ENCODE measurements around the gene FUS. TPM values are rescaled to one million over a fixed set of nuclear protein-coding genes. Genes with fewer than 3 reads are reported as not detected.

FUS gene
- total and polyA plus RNA-seq, 7 experiments from 2014 or later = 177 to 956 (median 614) TPM

GRCh38 chr16:31187808-31188189 lies 7.9 kb downstream of the FUS start:
- peaks cover 0 to 10% (median 0%) of the 10 kb centered on the region in 11 donors for H3K9me3 Mint-ChIP-seq
- peak overlapping the region in 7 of 9 donors; percentile 9 to 84 (median 72) for H3K27ac Mint-ChIP-seq
- peaks cover 68 to 94% (median 90%) of the 10 kb centered on the region in 7 donors for H3K4me1 Mint-ChIP-seq
- peak overlapping the region in 1 of 10 donors; percentile 23 for H3K4me3 Mint-ChIP-seq
- intact Hi-C loops (cut with micrococcal nuclease) = loop anchor here in 1 of 2 donors (10.0 kb wide), 1 partner anchor 527 kb away; a partner anchor contains a TSS
- ATAC-seq = no peak
- ChIA-PET POLR2A (interaction anchor here (0.7 to 3.3 kb wide), 6 partner anchors 9 to 114 kb away, joined by 3 to 19 read pairs (median 4); partner anchors contain the start of genes ZNF646 and ZNF668), CTCF (no interaction called here)
- H3K27me3 Mint-ChIP-seq = no peaks in the 10 kb centered on the region
- Histone ChIP-seq H3K36me3 (ENCODE audit: control insufficient read depth in 2 of 3, insufficient read depth in 3 of 3, low read length in 3 of 3) (peaks cover 78 to 99% (median 82%) of the 10 kb centered on the region in 3 experiments), H3K27me3 (ENCODE audit: control insufficient read depth in 2 of 2, insufficient read depth in 2 of 2, low read length in 2 of 2) (no peaks in the 10 kb centered on the region), H3K4me1 (ENCODE audit: control insufficient read depth in 2 of 2, insufficient read depth in 2 of 2, low read length in 2 of 2) (peaks cover 40 to 57% of the 10 kb centered on the region in 2 donors), H3K27ac (ENCODE audit: low read depth, low read length) (no peak overlapping the region), H3K4me3 (ENCODE audit: low read length) (no peak overlapping the region), H3K9me3 (ENCODE audit: control insufficient read depth in 2 of 3, low read length in 3 of 3) (no peaks in the 10 kb centered on the region)
- DNase-seq = no peak
- peaks cover 40 to 86% (median 82%) of the 10 kb centered on the region in 5 donors for H3K36me3 Mint-ChIP-seq

DNA sequence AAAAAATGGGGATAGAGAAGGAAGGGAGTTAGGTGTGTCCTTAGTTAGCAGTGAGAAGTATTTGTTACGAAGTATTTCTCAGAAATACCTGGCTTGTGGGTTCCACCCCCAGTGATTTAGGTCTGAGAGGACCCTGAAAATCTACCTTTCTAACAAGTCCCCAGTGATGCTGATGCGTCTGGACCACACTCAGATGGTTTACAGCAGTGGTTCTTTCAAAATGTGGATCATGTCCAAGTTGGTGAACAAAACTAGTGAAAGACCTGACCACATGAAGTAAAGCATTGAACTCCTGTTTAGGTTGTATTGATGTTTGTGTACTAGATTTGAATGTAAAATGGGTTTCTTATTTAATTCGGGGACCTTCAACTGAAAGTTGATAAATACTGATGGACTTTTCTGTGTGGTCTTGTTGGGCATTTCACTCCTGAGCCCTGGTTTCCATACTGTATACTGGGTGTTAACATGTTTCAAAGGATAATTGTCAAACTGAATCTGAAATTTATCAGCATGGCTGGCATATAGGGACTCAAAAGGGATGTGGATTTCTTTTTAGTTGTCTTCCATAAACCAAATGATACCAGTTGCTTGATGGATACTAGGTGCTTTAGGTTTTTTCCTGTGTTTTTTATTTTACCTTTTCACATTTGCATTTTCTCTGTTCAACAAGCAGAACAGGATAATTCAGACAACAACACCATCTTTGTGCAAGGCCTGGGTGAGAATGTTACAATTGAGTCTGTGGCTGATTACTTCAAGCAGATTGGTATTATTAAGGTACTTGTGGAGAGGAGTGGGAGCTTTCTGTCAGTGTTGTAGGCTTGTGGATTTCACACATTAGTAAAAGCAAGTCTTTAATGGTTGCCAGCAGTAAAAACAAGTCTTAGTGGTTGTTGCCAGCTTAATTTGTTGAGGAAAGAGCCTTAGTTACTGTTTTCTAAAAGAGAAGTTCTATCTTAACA lies 8.8 kb downstream of the FUS start:
- Histone ChIP-seq H3K4me3 (ENCODE audit: low read length) (no peak overlapping the region), H3K9me3 (ENCODE audit: control insufficient read depth in 2 of 3, low read length in 3 of 3) (no peaks in the 10 kb centered on the region), H3K27ac (ENCODE audit: low read depth, low read length) (no peak overlapping the region), H3K27me3 (ENCODE audit: control insufficient read depth in 2 of 2, insufficient read depth in 2 of 2, low read length in 2 of 2) (no peaks in the 10 kb centered on the region), H3K36me3 (ENCODE audit: control insufficient read depth in 2 of 3, insufficient read depth in 3 of 3, low read length in 3 of 3) (peaks cover 77 to 99% (median 82%) of the 10 kb centered on the region in 3 experiments), H3K4me1 (ENCODE audit: control insufficient read depth in 2 of 2, insufficient read depth in 2 of 2, low read length in 2 of 2) (peaks cover 31 to 48% of the 10 kb centered on the region in 2 donors)
- Mint-ChIP-seq H3K4me3 (peak overlapping the region in 5 of 10 donors; percentile 14 to 57 (median 35)), H3K9me3 (peaks cover 0 to 8% (median 0%) of the 10 kb centered on the region in 11 donors), H3K27ac (peak overlapping the region; percentile 23 to 89 (median 72)), H3K27me3 (no peaks in the 10 kb centered on the region), H3K4me1 (peaks cover 63 to 91% (median 86%) of the 10 kb centered on the region in 7 donors), H3K36me3 (peaks cover 42 to 84% (median 79%) of the 10 kb centered on the region in 5 donors)
- ChIA-PET POLR2A (interaction anchor here (0.8 to 3.3 kb wide), 8 partner anchors 8 to 115 kb away, joined by 3 to 26 read pairs (median 8); partner anchors contain the start of genes FUS, PYCARD, ZNF646 and ZNF668), CTCF (interaction anchor here (1.3 kb wide), 1 partner anchor 11 kb away, joined by 3 read pairs; no protein-coding TSS in a partner anchor)
- DNase-seq (no peak), ATAC-seq (peak; percentile 15)
- intact Hi-C loops (cut with micrococcal nuclease) = loop anchor here in 1 of 2 donors (10.0 kb wide), 1 partner anchor 526 kb away; a partner anchor contains a TSS

GRCh38 chr16:31189412-31189778 lies 9.5 kb downstream of the FUS start:
- H3K27me3 Mint-ChIP-seq = no peaks in the 10 kb centered on the region
- Histone ChIP-seq H3K27me3 (ENCODE audit: control insufficient read depth in 2 of 2, insufficient read depth in 2 of 2, low read length in 2 of 2) (no peaks in the 10 kb centered on the region), H3K9me3 (ENCODE audit: control insufficient read depth in 2 of 3, low read length in 3 of 3) (no peaks in the 10 kb centered on the region), H3K27ac (ENCODE audit: low read depth, low read length) (no peak overlapping the region), H3K4me3 (ENCODE audit: low read length) (no peak overlapping the region), H3K36me3 (ENCODE audit: control insufficient read depth in 2 of 3, insufficient read depth in 3 of 3, low read length in 3 of 3) (peaks cover 73 to 100% (median 83%) of the 10 kb centered on the region in 3 experiments), H3K4me1 (ENCODE audit: control insufficient read depth in 2 of 2, insufficient read depth in 2 of 2, low read length in 2 of 2) (peaks cover 26 to 43% of the 10 kb centered on the region in 2 donors)
- intact Hi-C loops (cut with micrococcal nuclease) = loop anchor here in 1 of 2 donors (10.0 kb wide), 1 partner anchor 525 kb away; a partner anchor contains a TSS
- ATAC-seq = no peak
- peak overlapping the region in 3 of 10 donors; percentile 3 to 35 (median 30) for H3K4me3 Mint-ChIP-seq
- ChIA-PET POLR2A (interaction anchor here (0.6 to 2.6 kb wide), 7 partner anchors 10 to 264 kb away, joined by 3 to 26 read pairs (median 3); partner anchors contain the start of genes FUS and PYCARD), CTCF (interaction anchor here (1.3 kb wide), 1 partner anchor 12 kb away, joined by 3 read pairs; no protein-coding TSS in a partner anchor)
- H3K36me3 Mint-ChIP-seq = peaks cover 42 to 85% (median 74%) of the 10 kb centered on the region in 5 donors
- peak overlapping the region; percentile 11 to 89 (median 72) for H3K27ac Mint-ChIP-seq
- H3K9me3 Mint-ChIP-seq = peaks cover 0 to 8% (median 0%) of the 10 kb centered on the region in 11 donors
- no peak for DNase-seq
- H3K4me1 Mint-ChIP-seq = peaks cover 60 to 87% (median 81%) of the 10 kb centered on the region in 7 donors

DNA sequence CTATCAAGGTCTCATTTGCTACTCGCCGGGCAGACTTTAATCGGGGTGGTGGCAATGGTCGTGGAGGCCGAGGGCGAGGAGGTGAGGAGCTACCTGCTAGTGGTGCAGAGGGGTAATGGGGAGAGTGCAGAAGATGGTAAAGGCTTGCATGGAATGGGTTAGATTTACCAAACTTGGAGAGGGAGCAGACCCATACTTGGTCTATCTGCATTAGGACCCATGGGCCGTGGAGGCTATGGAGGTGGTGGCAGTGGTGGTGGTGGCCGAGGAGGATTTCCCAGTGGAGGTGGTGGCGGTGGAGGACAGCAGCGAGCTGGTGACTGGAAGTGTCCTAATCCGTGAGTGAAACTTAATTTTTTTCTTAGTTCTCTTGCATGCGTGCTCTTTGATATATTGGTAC lies 10.1 kb downstream of the FUS start:
- POLR2A ChIA-PET = interaction anchor here (0.6 to 2.6 kb wide), 8 partner anchors 10 to 263 kb away, joined by 3 to 26 read pairs (median 4); partner anchors contain the start of genes FUS and PYCARD
- Mint-ChIP-seq H3K36me3 (peaks cover 42 to 83% (median 72%) of the 10 kb centered on the region in 5 donors), H3K4me3 (peak overlapping the region in 3 of 10 donors; percentile 15 to 59 (median 27)), H3K27me3 (no peaks in the 10 kb centered on the region), H3K9me3 (peaks cover 0 to 5% (median 0%) of the 10 kb centered on the region in 11 donors), H3K27ac (peak overlapping the region; percentile 23 to 84 (median 70)), H3K4me1 (peaks cover 55 to 85% (median 78%) of the 10 kb centered on the region in 7 donors)
- CTCF ChIA-PET = interaction anchor here (1.3 kb wide), 1 partner anchor 13 kb away, joined by 3 read pairs; no protein-coding TSS in a partner anchor
- intact Hi-C loops (cut with micrococcal nuclease) = no loop called here
- Histone ChIP-seq H3K4me3 (ENCODE audit: low read length) (no peak overlapping the region), H3K36me3 (ENCODE audit: control insufficient read depth in 2 of 3, insufficient read depth in 3 of 3, low read length in 3 of 3) (peaks cover 71 to 100% (median 88%) of the 10 kb centered on the region in 3 experiments), H3K9me3 (ENCODE audit: control insufficient read depth in 2 of 3, low read length in 3 of 3) (no peaks in the 10 kb centered on the region), H3K27ac (ENCODE audit: low read depth, low read length) (no peak overlapping the region), H3K27me3 (ENCODE audit: control insufficient read depth in 2 of 2, insufficient read depth in 2 of 2, low read length in 2 of 2) (no peaks in the 10 kb centered on the region), H3K4me1 (ENCODE audit: control insufficient read depth in 2 of 2, insufficient read depth in 2 of 2, low read length in 2 of 2) (peaks cover 25 to 37% of the 10 kb centered on the region in 2 donors)
- DNase-seq (no peak), ATAC-seq (no peak)

- H3K9me3 ChIP-seq (ENCODE audit: control insufficient read depth in 2 of 3, low read length in 3 of 3) = no peaks in the 10 kb centered on the region
- ATAC-seq (no peak), DNase-seq (no peak)
- Mint-ChIP-seq H3K9me3 (peaks cover 0 to 5% (median 0%) of the 10 kb centered on the region in 11 donors), H3K36me3 (peaks cover 38 to 79% (median 65%) of the 10 kb centered on the region in 5 donors), H3K4me1 (peaks cover 52 to 78% (median 70%) of the 10 kb centered on the region in 7 donors), H3K27me3 (no peaks in the 10 kb centered on the region), H3K4me3 (peak overlapping the region in 2 of 10 donors; percentile 12 to 27), H3K27ac (peak overlapping the region in 8 of 9 donors; percentile 37 to 79 (median 62))
- intact Hi-C loops (cut with micrococcal nuclease) = loop anchor here in 1 of 2 donors (1.0 kb wide), 1 partner anchor 8 kb away; no protein-coding TSS in a partner anchor
- ChIA-PET CTCF (no interaction called here), POLR2A (interaction anchor here (1.0 to 2.6 kb wide), 5 partner anchors 11 to 49 kb away, joined by 3 to 26 read pairs (median 9); partner anchors contain the start of genes FUS and PYCARD)
- H3K4me3 ChIP-seq (ENCODE audit: low read length) = no peak overlapping the region
- H3K4me1 ChIP-seq (ENCODE audit: control insufficient read depth in 2 of 2, insufficient read depth in 2 of 2, low read length in 2 of 2) = peaks cover 18 to 29% of the 10 kb centered on the region in 2 donors
- no peak overlapping the region for H3K27ac ChIP-seq (ENCODE audit: low read depth, low read length)
- no peaks in the 10 kb centered on the region for H3K27me3 ChIP-seq (ENCODE audit: control insufficient read depth in 2 of 2, insufficient read depth in 2 of 2, low read length in 2 of 2)
- H3K36me3 ChIP-seq (ENCODE audit: control insufficient read depth in 2 of 3, insufficient read depth in 3 of 3, low read length in 3 of 3) = peaks cover 63 to 100% (median 84%) of the 10 kb centered on the region in 3 experiments
Observed at GRCh38 chr16:31190818-31191444, 11.0 kb downstream of the FUS start.
